SK-N-SH treated with all-trans-retinoic acid at 6 μM for 48 hours (cell line): Measurements from ENCODE around the gene B4GALNT4.

Experiments
- ATAC-seq: fragments of 200-7000 bp; cut with Tn5 transposase; 3 replicates; pipeline ENCODE4 v1.9.1; 2020; ENCODE audit warnings: mild to moderate bottlenecking, moderate library complexity
- ARNTL ChIP-seq: fragments of 450-650 bp; formaldehyde crosslinking; IDR thresholded peaks from 2 replicates; pipeline ENCODE4 v1.5.0; 2020; ENCODE audit warnings: low read depth, mild to moderate bottlenecking, moderate library complexity, borderline replicate concordance
- BACH2 ChIP-seq: fragments of 250-450 bp; sonication (Bioruptor Pico); IDR thresholded peaks from 2 replicates; pipeline ENCODE4 v1.9.0; 2021; ENCODE audit warnings: mild to moderate bottlenecking, borderline replicate concordance
- CSDC2 ChIP-seq: fragments of 250-450 bp; sonication (Bioruptor Pico); IDR thresholded peaks from 2 replicates; pipeline ENCODE4 v1.5.0; 2020; ENCODE audit warnings: mild to moderate bottlenecking, moderate library complexity
- ESRRG ChIP-seq: fragments of 250-450 bp; sonication (Bioruptor Pico); IDR thresholded peaks from 2 replicates; pipeline ENCODE4 v1.6.1; 2021; ENCODE audit warnings: mild to moderate bottlenecking
- GLIS3 ChIP-seq: fragments of 250-450 bp; sonication (Bioruptor Pico); IDR thresholded peaks from 2 replicates; pipeline ENCODE4 v1.5.0; 2020; ENCODE audit warnings: mild to moderate bottlenecking, moderate library complexity
- ISL1 ChIP-seq: fragments of 250-450 bp; sonication (Bioruptor Pico); IDR thresholded peaks from 2 replicates; pipeline ENCODE4 v2.1.2; 2022; ENCODE audit warnings: mild to moderate bottlenecking, moderate library complexity
- OSR1 ChIP-seq: fragments of 250-450 bp; sonication (Bioruptor Pico); IDR thresholded peaks from 2 replicates; pipeline ENCODE4 v1.8.0; 2022; ENCODE audit warnings: moderate library complexity, mild to moderate bottlenecking, inconsistent platforms
- PPARA ChIP-seq: fragments of 250-450 bp; sonication (Bioruptor Pico); IDR thresholded peaks from 2 replicates; pipeline ENCODE4 v1.5.0; 2020; ENCODE audit warnings: mild to moderate bottlenecking, borderline replicate concordance
- RARB ChIP-seq: fragments of 250-450 bp; sonication (Bioruptor Pico); IDR thresholded peaks from 2 replicates; pipeline ENCODE4 v1.8.0; 2021; ENCODE audit warnings: mild to moderate bottlenecking, moderate library complexity
- SNAI2 ChIP-seq: fragments of 250-450 bp; sonication (Bioruptor Pico); IDR thresholded peaks from 2 replicates; pipeline ENCODE4 v1.5.0; 2020; ENCODE audit warnings: mild to moderate bottlenecking, moderate library complexity
- TCF4 ChIP-seq: fragments of 250-450 bp; sonication (Bioruptor Pico); IDR thresholded peaks from 2 replicates; pipeline ENCODE4 v1.8.0; 2021; ENCODE audit warnings: mild to moderate bottlenecking, moderate library complexity, borderline replicate concordance
- TOX ChIP-seq: fragments of 250-450 bp; sonication (Bioruptor Pico); IDR thresholded peaks from 2 replicates; pipeline ENCODE4 v1.8.0; 2021; ENCODE audit warnings: mild to moderate bottlenecking, moderate library complexity, borderline replicate concordance
- ZC3H10 ChIP-seq: fragments of 250-450 bp; sonication (Bioruptor Pico); IDR thresholded peaks from 2 replicates; pipeline ENCODE4 v1.5.1; 2021; ENCODE audit warnings: mild to moderate bottlenecking, moderate library complexity
- ZFP30 ChIP-seq: fragments of 450-650 bp; formaldehyde crosslinking; IDR thresholded peaks from 2 replicates; pipeline ENCODE4 v1.5.0; 2022; ENCODE audit warnings: mild to moderate bottlenecking, moderate library complexity
- ZNF565 ChIP-seq: fragments of 450-650 bp; formaldehyde crosslinking; conservative IDR thresholded peaks from 2 replicates; pipeline ENCODE4 v1.5.0; 2020; ENCODE audit warnings: low read depth, mild to moderate bottlenecking, moderate library complexity
- ZNF70 ChIP-seq: fragments of 450-650 bp; formaldehyde crosslinking; IDR thresholded peaks from 2 replicates; pipeline ENCODE4 v1.5.0; 2020; ENCODE audit warnings: mild to moderate bottlenecking, moderate library complexity
- ZNF8 ChIP-seq: fragments of 450-650 bp; formaldehyde crosslinking; IDR thresholded peaks from 2 replicates; pipeline ENCODE4 v1.5.0; 2020; ENCODE audit warnings: mild to moderate bottlenecking, moderate library complexity
- TF ChIP-seq, protein P1 (sequence below): fragments of 250-450 bp; sonication (Bioruptor Pico); IDR thresholded peaks from 2 replicates; pipeline ENCODE4 v1.5.1; 2021; ENCODE audit warnings: mild to moderate bottlenecking, moderate library complexity
- TF ChIP-seq, protein P2 (sequence below): fragments of 250-450 bp; sonication (Bioruptor Pico); IDR thresholded peaks from 2 replicates; pipeline ENCODE4 v1.5.1; 2020; ENCODE audit warnings: low read depth, mild to moderate bottlenecking, moderate library complexity
- TF ChIP-seq, protein P3 (sequence below): fragments of 250-450 bp; sonication (Bioruptor Pico); IDR thresholded peaks from 2 replicates; pipeline ENCODE4 v1.8.0; 2020; ENCODE audit warnings: mild to moderate bottlenecking, moderate library complexity, borderline replicate concordance
- TF ChIP-seq, protein P4 (sequence below): fragments of 250-450 bp; sonication (Bioruptor Pico); IDR thresholded peaks from 2 replicates; pipeline ENCODE4 v1.5.0; 2020; ENCODE audit warnings: mild to moderate bottlenecking, moderate library complexity

B4GALNT4 gene

DNA sequence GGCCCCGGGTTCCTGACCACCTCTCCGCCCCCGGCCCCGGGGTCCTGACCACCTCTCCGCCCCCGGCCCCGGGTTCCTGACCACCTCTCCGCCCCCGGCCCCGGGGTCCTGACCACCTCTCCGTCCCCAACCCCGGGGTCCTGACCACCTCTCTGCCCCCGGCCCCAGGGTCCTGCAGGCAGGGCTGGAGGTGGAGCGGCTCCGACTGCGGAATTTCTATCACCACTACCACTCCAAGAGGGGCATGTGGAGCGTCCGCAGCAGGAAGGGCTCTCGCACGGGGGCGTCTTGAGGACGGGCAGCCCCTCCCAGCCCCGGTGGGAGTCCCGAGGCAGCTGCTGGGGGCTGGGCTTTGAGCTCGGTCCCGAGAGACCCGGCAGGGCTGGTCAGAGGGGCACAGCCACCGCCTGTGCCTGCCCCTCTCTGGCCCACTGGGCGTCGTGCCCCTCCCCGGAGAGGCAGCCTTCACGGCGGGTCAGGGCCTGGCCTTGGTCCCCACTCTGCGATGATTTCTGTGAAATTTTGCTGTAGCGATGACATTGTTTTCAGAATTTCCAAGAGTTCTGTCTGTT, 12.3 kb downstream of the B4GALNT4 start:
- no peak for ATAC-seq
- no peak for TF ChIP-seq TOX (CRISPR knock-in tag)
- no peak for TF ChIP-seq RARB
- no peak for TF ChIP-seq PPARA (CRISPR knock-in tag)

DNA sequence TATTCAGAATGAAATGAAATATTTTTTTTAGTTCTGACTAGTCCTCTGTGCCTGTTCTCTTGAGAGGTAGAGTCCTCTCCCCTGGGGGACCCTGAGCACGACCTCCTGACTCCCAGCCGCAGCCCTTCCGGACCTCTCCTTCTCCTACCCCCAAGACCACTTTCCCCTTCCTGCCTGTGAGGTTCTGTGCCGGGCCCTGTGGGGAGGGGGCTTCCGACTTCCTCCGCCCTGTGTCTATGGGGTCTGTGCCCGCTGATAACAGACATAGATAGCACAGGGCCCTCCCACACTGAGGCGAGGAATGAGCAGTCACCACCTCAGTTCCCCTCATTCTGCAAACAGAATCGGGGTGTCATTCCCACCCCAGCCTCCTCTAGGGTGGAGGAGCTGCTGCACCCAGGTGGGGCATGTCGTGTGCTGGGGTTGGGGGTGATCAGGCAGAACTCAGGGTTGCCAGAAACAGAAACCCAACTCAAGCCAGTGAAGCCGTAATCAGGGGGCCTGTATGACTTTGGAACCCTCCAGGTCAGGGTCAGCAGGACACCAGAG, 12.9 kb downstream of the B4GALNT4 start:
- ATAC-seq: no peak
- TF ChIP-seq ESRRG: no peak

DNA sequence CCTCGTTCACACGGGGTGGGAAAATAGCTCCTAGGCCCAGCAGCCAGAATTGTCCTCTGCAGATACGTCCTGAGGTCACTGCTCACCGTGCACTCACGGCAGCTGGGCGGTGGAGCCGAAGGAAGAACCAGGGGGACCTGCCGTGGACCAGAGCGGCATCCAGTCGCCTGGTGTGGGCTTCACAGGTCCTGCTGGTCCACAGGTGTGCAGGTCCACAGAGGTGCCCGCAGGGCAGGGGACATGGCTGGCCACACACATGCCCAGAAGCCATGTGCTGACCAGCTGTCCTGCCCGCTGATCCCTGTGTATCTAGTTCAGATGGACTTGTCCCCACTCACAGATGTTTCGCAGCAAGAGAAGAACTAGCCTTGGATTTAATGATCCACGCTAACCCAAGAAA, 14.1 kb downstream of the B4GALNT4 start:
- ATAC-seq: no peak; the same call in 1 of the 3 replicates
- TF ChIP-seq OSR1 (no peak), ZNF8 (no peak), ZNF565 (CRISPR knock-in tag) (no peak), TOX (CRISPR knock-in tag) (no peak)

DNA sequence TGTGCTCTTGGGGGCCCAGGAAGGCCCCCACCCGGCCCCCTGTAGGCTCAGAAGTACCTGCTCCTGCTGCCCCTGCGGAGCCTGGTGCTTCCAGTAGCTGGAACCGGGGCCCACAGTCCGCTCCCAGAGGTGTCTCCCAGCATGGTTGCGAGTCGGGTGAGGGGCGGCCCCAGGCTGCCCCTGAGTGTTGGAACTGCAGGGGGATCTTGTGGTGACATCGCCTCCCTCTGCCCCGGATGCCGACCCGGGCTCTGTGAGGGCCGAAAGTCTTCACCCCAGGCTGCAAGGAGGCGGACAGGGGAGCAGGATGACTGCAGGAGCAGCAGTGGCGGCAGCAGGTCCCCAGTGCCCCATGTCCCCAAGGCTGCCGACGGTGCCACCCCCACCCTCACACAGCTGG, 15.2 kb downstream of the B4GALNT4 start:
- ATAC-seq: no peak
- no peak for TF ChIP-seq RARB

DNA sequence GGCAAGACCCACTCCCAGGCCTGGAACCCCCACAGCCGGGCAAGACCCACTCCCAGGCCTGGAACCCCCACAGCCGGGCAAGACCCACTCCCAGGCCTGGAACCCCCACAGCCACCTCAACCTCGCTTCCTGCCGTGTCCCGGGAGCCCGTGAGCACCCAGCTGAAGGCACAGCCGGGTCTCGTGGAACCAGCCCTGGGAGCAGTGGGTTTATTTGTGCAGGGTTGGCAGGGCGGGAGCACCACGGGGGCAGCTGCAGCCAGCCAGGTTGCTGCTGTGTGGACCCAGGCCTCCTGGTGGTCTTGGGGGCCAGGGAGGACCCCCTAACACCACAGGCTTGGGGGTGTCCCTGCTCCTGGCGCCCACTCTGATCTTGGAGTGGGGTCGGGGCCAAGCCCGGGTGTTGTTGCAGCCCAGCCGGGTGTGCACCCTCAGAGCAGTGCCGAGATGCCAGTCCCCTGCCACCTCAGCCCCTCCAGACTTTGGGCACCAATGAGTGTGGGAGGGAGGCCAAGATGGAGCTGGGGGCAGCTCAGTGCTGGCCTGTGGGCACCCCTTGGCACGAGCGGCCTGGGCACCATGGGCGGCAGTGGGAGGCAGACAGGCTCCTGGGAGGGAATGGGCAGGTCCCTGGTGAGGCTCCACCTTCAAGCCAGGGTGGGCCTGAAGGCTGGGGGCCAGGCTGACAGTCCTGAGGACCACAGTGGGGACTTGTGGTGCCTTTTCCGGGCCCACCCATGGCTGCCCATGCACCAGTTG, 16.5 kb downstream of the B4GALNT4 start:
- TF ChIP-seq PPARA (CRISPR knock-in tag): no peak
- TF ChIP-seq GLIS3 (CRISPR knock-in tag): no peak
- TF ChIP-seq SNAI2 (CRISPR knock-in tag): no peak
- no peak for TF ChIP-seq ZC3H10 (CRISPR knock-in tag)
- TF ChIP-seq ZNF565 (CRISPR knock-in tag): no peak
- TF ChIP-seq, all 23 proteins: peak for 0
- no peak for ATAC-seq

DNA sequence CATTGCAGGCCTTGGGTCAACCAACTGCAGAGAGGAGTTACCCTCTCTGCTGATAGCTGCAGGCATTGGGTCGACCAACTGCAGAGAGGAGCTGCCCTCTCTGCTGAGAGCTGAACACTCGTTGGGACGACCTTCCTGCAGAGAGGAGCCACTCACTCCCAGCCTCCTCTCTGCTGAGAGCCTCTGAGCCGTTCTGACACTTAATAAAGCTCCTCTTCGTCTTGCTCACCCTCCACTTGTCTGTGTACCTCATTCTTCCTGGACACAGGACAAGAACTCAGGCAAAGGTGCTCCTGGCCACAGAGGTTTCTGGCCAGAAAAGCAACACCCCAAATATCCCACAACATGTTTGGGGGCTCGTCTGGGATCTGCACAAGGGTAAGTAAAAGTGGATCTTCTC, 17.2 kb downstream of the B4GALNT4 start:
- ATAC-seq: no peak
- no peak for TF ChIP-seq GLIS3 (CRISPR knock-in tag)
- TF ChIP-seq TCF4: no peak
- TF ChIP-seq ZNF70 (CRISPR knock-in tag): no peak
- TF ChIP-seq PPARA (CRISPR knock-in tag): no peak
- TF ChIP-seq, protein P1, sequence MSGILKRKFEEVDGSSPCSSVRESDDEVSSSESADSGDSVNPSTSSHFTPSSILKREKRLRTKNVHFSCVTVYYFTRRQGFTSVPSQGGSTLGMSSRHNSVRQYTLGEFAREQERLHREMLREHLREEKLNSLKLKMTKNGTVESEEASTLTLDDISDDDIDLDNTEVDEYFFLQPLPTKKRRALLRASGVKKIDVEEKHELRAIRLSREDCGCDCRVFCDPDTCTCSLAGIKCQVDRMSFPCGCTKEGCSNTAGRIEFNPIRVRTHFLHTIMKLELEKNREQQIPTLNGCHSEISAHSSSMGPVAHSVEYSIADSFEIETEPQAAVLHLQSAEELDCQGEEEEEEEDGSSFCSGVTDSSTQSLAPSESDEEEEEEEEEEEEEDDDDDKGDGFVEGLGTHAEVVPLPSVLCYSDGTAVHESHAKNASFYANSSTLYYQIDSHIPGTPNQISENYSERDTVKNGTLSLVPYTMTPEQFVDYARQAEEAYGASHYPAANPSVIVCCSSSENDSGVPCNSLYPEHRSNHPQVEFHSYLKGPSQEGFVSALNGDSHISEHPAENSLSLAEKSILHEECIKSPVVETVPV (CRISPR knock-in tag): no peak
- TF ChIP-seq ARNTL (CRISPR knock-in tag): no peak
- TF ChIP-seq ISL1 (CRISPR knock-in tag): no peak
- TF ChIP-seq ZFP30: no peak
- no peak for TF ChIP-seq ZNF8
- TF ChIP-seq TOX (CRISPR knock-in tag): no peak
- TF ChIP-seq BACH2 (CRISPR knock-in tag): no peak
- no peak for TF ChIP-seq ESRRG
- TF ChIP-seq, protein P2, sequence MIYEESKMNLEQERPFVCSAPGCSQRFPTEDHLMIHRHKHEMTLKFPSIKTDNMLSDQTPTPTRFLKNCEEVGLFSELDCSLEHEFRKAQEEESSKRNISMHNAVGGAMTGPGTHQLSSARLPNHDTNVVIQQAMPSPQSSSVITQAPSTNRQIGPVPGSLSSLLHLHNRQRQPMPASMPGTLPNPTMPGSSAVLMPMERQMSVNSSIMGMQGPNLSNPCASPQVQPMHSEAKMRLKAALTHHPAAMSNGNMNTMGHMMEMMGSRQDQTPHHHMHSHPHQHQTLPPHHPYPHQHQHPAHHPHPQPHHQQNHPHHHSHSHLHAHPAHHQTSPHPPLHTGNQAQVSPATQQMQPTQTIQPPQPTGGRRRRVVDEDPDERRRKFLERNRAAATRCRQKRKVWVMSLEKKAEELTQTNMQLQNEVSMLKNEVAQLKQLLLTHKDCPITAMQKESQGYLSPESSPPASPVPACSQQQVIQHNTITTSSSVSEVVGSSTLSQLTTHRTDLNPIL: no peak
- TF ChIP-seq, all 23 proteins: peak for 0

DNA sequence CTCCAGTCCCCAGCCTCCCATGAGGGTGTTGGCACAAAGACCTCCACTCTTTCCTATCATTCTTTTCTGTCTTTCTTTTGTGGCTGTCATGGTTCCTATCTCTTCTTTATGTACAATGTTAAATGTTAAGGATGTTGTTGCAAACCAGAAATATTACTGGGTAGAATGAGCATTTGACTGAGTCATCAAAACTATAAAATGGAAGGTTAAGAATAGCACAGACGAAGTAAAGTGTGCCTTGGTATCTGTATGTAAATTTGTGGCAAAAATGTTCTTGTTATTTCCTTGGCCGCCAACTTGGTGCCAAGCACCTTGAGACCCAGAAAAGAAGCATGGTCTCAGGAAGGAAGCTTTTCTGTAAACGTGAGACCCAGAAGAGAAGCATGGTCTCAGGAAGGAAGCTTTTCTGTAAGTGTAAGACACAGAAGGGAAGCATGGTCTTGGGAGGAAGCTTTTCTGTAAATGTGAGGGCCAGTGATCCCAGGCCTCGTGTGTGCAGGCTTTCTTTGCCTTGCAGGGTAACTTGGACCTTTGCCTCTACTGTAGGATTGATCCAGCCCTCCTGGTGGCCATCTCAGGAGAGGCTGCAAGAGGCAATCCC, 18.0 kb downstream of the B4GALNT4 start:
- no peak for ATAC-seq

More for the DNA sequence above, 18.0 kb downstream of the B4GALNT4 start:
- TF ChIP-seq TCF4: no peak
- no peak for TF ChIP-seq ESRRG
- TF ChIP-seq, protein P3, sequence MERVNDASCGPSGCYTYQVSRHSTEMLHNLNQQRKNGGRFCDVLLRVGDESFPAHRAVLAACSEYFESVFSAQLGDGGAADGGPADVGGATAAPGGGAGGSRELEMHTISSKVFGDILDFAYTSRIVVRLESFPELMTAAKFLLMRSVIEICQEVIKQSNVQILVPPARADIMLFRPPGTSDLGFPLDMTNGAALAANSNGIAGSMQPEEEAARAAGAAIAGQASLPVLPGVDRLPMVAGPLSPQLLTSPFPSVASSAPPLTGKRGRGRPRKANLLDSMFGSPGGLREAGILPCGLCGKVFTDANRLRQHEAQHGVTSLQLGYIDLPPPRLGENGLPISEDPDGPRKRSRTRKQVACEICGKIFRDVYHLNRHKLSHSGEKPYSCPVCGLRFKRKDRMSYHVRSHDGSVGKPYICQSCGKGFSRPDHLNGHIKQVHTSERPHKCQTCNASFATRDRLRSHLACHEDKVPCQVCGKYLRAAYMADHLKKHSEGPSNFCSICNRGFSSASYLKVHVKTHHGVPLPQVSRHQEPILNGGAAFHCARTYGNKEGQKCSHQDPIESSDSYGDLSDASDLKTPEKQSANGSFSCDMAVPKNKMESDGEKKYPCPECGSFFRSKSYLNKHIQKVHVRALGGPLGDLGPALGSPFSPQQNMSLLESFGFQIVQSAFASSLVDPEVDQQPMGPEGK (CRISPR knock-in tag): no peak
- TF ChIP-seq TOX (CRISPR knock-in tag): no peak
- TF ChIP-seq, protein P4, sequence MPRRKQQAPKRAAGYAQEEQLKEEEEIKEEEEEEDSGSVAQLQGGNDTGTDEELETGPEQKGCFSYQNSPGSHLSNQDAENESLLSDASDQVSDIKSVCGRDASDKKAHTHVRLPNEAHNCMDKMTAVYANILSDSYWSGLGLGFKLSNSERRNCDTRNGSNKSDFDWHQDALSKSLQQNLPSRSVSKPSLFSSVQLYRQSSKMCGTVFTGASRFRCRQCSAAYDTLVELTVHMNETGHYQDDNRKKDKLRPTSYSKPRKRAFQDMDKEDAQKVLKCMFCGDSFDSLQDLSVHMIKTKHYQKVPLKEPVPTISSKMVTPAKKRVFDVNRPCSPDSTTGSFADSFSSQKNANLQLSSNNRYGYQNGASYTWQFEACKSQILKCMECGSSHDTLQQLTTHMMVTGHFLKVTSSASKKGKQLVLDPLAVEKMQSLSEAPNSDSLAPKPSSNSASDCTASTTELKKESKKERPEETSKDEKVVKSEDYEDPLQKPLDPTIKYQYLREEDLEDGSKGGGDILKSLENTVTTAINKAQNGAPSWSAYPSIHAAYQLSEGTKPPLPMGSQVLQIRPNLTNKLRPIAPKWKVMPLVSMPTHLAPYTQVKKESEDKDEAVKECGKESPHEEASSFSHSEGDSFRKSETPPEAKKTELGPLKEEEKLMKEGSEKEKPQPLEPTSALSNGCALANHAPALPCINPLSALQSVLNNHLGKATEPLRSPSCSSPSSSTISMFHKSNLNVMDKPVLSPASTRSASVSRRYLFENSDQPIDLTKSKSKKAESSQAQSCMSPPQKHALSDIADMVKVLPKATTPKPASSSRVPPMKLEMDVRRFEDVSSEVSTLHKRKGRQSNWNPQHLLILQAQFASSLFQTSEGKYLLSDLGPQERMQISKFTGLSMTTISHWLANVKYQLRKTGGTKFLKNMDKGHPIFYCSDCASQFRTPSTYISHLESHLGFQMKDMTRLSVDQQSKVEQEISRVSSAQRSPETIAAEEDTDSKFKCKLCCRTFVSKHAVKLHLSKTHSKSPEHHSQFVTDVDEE: no peak
- TF ChIP-seq RARB: no peak
- TF ChIP-seq CSDC2 (CRISPR knock-in tag): no peak
